ENCODE results near the gene NFILZ. TPM values are rescaled to one million over a fixed set of nuclear protein-coding genes. Genes with fewer than 3 reads are reported as not detected.

The NFILZ gene
- total RNA-seq, 1 experiment from 2014 or later = not detected

GRCh38 chr19:8642561-8642960 is 12.1 kb downstream of the NFILZ start:
- Histone ChIP-seq H3K9me2 (replicated peaks; ENCODE audit: low read length) (no peaks in the 10 kb centered on the region), H3K9me3 (ENCODE audit: low read length) (no peaks in the 10 kb centered on the region; the same call in 1 of the 2 replicates), H3K9ac (ENCODE audit: low read length) (no peak overlapping the region), H2AFZ (ENCODE audit: low read length) (no peak overlapping the region), H3K79me2 (ENCODE audit: low read length) (no peaks in the 10 kb centered on the region), H3K27ac (ENCODE audit: low read length) (no peak overlapping the region), H3K4me1 (ENCODE audit: insufficient read depth, low read length) (peaks cover 8% of the 10 kb centered on the region), H3K4me3 (ENCODE audit: low read length) (no peak overlapping the region), H3K36me3 (ENCODE audit: low read depth, low read length) (no peaks in the 10 kb centered on the region), H3K4me2 (ENCODE audit: low read length) (no peak overlapping the region), H3K27me3 (ENCODE audit: low read length) (0 out of 2 replicates have a peak, but pooled peaks cover 7% of the 10 kb centered on the region), H3F3A (ENCODE audit: low read length, unreplicated experiment) (no peaks in the 10 kb centered on the region), H4K20me1 (ENCODE audit: low read length) (no peaks in the 10 kb centered on the region)
- intact Hi-C loops (cut with micrococcal nuclease) = loop anchor here (2.0 kb wide), 1 partner anchor 60 kb away; no protein-coding TSS in a partner anchor
- DNase-seq (no peak), ATAC-seq (no peak)
- CTCF ChIA-PET = interaction anchor here (0.6 to 1.0 kb wide), 6 partner anchors 12 to 918 kb away, joined by 4 to 11 read pairs (median 6); no protein-coding TSS in a partner anchor
- BruUV-seq (replicated peaks) = no TSS peak
- POLR2A ChIA-PET (ENCODE audit: unreplicated experiment) = no interaction called here
- TF ChIP-seq EZH2 (IDR thresholded peaks at IDR 0.05; ENCODE audit: low read length, unreplicated experiment) = no peak
- no peak for TF ChIP-seq CTCF (conservative IDR thresholded peaks at IDR 0.05; ENCODE audit: low read depth, low read length)
- no peak for TF ChIP-seq EZH2phosphoT487 (IDR thresholded peaks at IDR 0.05; ENCODE audit: borderline replicate concordance, low read length)

GRCh38 chr19:8643860-8644653 is 13.6 kb downstream of the NFILZ start:
- Histone ChIP-seq H3K79me2 (ENCODE audit: low read length) (no peaks in the 10 kb centered on the region), H3F3A (ENCODE audit: low read length, unreplicated experiment) (no peaks in the 10 kb centered on the region), H3K9me3 (ENCODE audit: low read length) (no peaks in the 10 kb centered on the region; the same call in 1 of the 2 replicates), H3K27me3 (ENCODE audit: low read length) (0 out of 2 replicates have a peak, but pooled peaks cover 7% of the 10 kb centered on the region), H3K27ac (ENCODE audit: low read length) (no peak overlapping the region), H3K4me3 (ENCODE audit: low read length) (no peak overlapping the region), H3K36me3 (ENCODE audit: low read depth, low read length) (no peaks in the 10 kb centered on the region), H3K9me2 (replicated peaks; ENCODE audit: low read length) (no peaks in the 10 kb centered on the region), H2AFZ (ENCODE audit: low read length) (no peak overlapping the region), H4K20me1 (ENCODE audit: low read length) (no peaks in the 10 kb centered on the region), H3K9ac (ENCODE audit: low read length) (no peak overlapping the region), H3K4me2 (ENCODE audit: low read length) (no peak overlapping the region), H3K4me1 (ENCODE audit: insufficient read depth, low read length) (no peaks in the 10 kb centered on the region)
- intact Hi-C loops (cut with micrococcal nuclease) = loop anchor here (2.0 kb wide), 1 partner anchor 61 kb away; no protein-coding TSS in a partner anchor
- no TSS peak for BruUV-seq (replicated peaks)
- ATAC-seq (no peak), DNase-seq (no peak)
- ChIA-PET POLR2A (ENCODE audit: unreplicated experiment) (no interaction called here), CTCF (no interaction called here)
- TF ChIP-seq EZH2phosphoT487 (IDR thresholded peaks at IDR 0.05; ENCODE audit: borderline replicate concordance, low read length) = no peak
- no peak for TF ChIP-seq CTCF (conservative IDR thresholded peaks at IDR 0.05; ENCODE audit: low read depth, low read length)
- no peak for TF ChIP-seq EZH2 (IDR thresholded peaks at IDR 0.05; ENCODE audit: low read length, unreplicated experiment)

DNA sequence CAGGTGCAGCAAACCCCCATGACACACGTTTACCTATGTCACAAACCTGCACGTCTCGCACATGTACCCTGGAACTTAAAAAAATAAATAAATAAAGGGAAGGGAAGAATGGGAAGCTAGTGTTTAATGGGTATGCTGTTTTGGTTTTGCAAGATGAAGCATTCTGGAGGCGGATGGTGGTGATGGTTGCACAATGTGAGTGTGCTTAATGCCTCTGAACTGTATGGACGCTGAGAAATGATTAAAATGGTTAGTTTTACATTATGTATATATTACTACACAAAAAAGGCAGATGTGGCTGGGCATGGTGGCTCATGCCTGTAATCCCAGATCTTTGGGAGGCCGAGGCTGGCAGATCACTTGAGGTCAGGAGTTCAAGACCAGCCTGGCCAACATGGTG is 17.8 kb downstream of the NFILZ start:
- intact Hi-C loops (cut with micrococcal nuclease) = no loop called here
- peaks cover 38% of the 10 kb centered on the region for H3K27me3 ChIP-seq (ENCODE audit: low read length)
- ATAC-seq (no peak), DNase-seq (no peak)
- H3K4me3 ChIP-seq (ENCODE audit: low read length) = no peak overlapping the region
- ChIA-PET CTCF (interaction anchor here (0.7 kb wide), 1 partner anchor 72 kb away, joined by 15 read pairs; no protein-coding TSS in a partner anchor), POLR2A (ENCODE audit: unreplicated experiment) (no interaction called here)
- no peak overlapping the region for H3K27ac ChIP-seq (ENCODE audit: low read length)
- no peak for TF ChIP-seq CTCF (conservative IDR thresholded peaks at IDR 0.05; ENCODE audit: low read depth, low read length)
- TF ChIP-seq EZH2 (IDR thresholded peaks at IDR 0.05; ENCODE audit: low read length, unreplicated experiment) = no peak
- no peak for TF ChIP-seq EZH2phosphoT487 (IDR thresholded peaks at IDR 0.05; ENCODE audit: borderline replicate concordance, low read length)
- no peaks in the 10 kb centered on the region for H4K20me1 ChIP-seq (ENCODE audit: low read length)
- no peaks in the 10 kb centered on the region for H3K36me3 ChIP-seq (ENCODE audit: low read depth, low read length)
- H3K9me3 ChIP-seq (ENCODE audit: low read length) = no peaks in the 10 kb centered on the region
- H2AFZ ChIP-seq (ENCODE audit: low read length) = no peak overlapping the region
- H3F3A ChIP-seq (ENCODE audit: low read length, unreplicated experiment) = no peaks in the 10 kb centered on the region
- H3K4me1 ChIP-seq (ENCODE audit: insufficient read depth, low read length) = no peaks in the 10 kb centered on the region
- no peak overlapping the region for H3K4me2 ChIP-seq (ENCODE audit: low read length)
- no peaks in the 10 kb centered on the region for H3K9me2 ChIP-seq (replicated peaks; ENCODE audit: low read length)
- no peak overlapping the region for H3K9ac ChIP-seq (ENCODE audit: low read length)
- no peaks in the 10 kb centered on the region for H3K79me2 ChIP-seq (ENCODE audit: low read length)
- BruUV-seq (replicated peaks) = no TSS peak

All from PC-3 (cell line).